ENCODE results near the gene HGD.
"Not testable (repeated sequence)": the region's sequence is repeated elsewhere in the genome, so short reads cannot be mapped to it uniquely, and the experiment has no call there.

The HGD gene

GRCh38 chr3:120719167-120719834 is 37.3 kb upstream of the HGD start:
- not testable (repeated sequence) for H2AK5ac ChIP-seq (ENCODE audit: low read length, severe bottlenecking); H3K4me1 ChIP-seq (ENCODE audit: control insufficient read depth, insufficient read depth, low read depth, low read length); H3K27me3 ChIP-seq (ENCODE audit: control insufficient read depth in 1 of 2, insufficient read depth in 1 of 2, low read length in 2 of 2); H2BK5ac ChIP-seq (ENCODE audit: low read depth, low read length, poor library complexity, severe bottlenecking); H3K9ac ChIP-seq (ENCODE audit: low read length); H3K27ac ChIP-seq (ENCODE audit: low read length, poor library complexity, severe bottlenecking); H3K4me2 ChIP-seq (ENCODE audit: low read length, poor library complexity, severe bottlenecking); H3K9me3 ChIP-seq (ENCODE audit: control insufficient read depth, low read length); H3K79me1 ChIP-seq (replicated peaks; ENCODE audit: low read length, poor library complexity, severe bottlenecking); H3K36me3 ChIP-seq (ENCODE audit: control insufficient read depth in 1 of 2, insufficient read depth in 2 of 2, low read depth in 1 of 2, low read length in 2 of 2); H2BK15ac ChIP-seq (ENCODE audit: low read depth, poor library complexity, severe bottlenecking); H3K23ac ChIP-seq (ENCODE audit: low read length in 2 of 2); H2BK120ac ChIP-seq (ENCODE audit: low read depth, low read length)
- peak; percentile 7 for DNase-seq
- peak overlapping the region in 1 of 2 experiments; percentile 89 for H3K14ac ChIP-seq (ENCODE audit: low read length in 2 of 2)
- WGBS, result 51% methylated on average over 20 of the region's 20 CpGs
- H4K8ac ChIP-seq (ENCODE audit: low read length), result peak overlapping the region; percentile 91
- peak overlapping the region in 1 of 2 experiments; percentile 67 for H3K4ac ChIP-seq (ENCODE audit: low read depth in 1 of 2, low read length in 2 of 2)
- H3K4me3 ChIP-seq (ENCODE audit: insufficient read depth in 1 of 2, low read depth in 1 of 2, low read length in 2 of 2), result peak overlapping the region in 1 of 2 experiments; percentile 41
- peak overlapping the region; percentile 66 for H4K91ac ChIP-seq (ENCODE audit: low read length)
- H3K18ac ChIP-seq (ENCODE audit: low read depth in 1 of 2, low read length in 2 of 2), result peak overlapping the region; percentile 50 to 88
- H2BK12ac ChIP-seq (ENCODE audit: low read length in 2 of 2), result peak overlapping the region in 1 of 2 experiments; percentile 86
- peak overlapping the region; percentile 81 for H2AFZ ChIP-seq (ENCODE audit: low read depth, low read length)

GRCh38 chr3:120713262-120713661 is 31.2 kb upstream of the HGD start:
- Histone ChIP-seq H2AFZ (ENCODE audit: low read depth, low read length) (no peak overlapping the region), H3K79me1 (replicated peaks; ENCODE audit: low read length, poor library complexity, severe bottlenecking) (peaks cover 10% of the 10 kb centered on the region), H3K4ac (ENCODE audit: low read depth in 1 of 2, low read length in 2 of 2) (no peak overlapping the region), H3K18ac (ENCODE audit: low read depth in 1 of 2, low read length in 2 of 2) (no peak overlapping the region), H2BK5ac (ENCODE audit: low read depth, low read length, poor library complexity, severe bottlenecking) (no peak overlapping the region), H2AK5ac (ENCODE audit: low read length, severe bottlenecking) (no peak overlapping the region), H3K9ac (ENCODE audit: low read length) (no peak overlapping the region), H3K4me1 (ENCODE audit: control insufficient read depth, insufficient read depth, low read depth, low read length) (no peaks in the 10 kb centered on the region), H3K4me3 (ENCODE audit: insufficient read depth in 1 of 2, low read depth in 1 of 2, low read length in 2 of 2) (no peak overlapping the region), H2BK120ac (ENCODE audit: low read depth, low read length) (no peak overlapping the region), H2BK12ac (ENCODE audit: low read length in 2 of 2) (no peak overlapping the region), H3K36me3 (ENCODE audit: control insufficient read depth in 1 of 2, insufficient read depth in 2 of 2, low read depth in 1 of 2, low read length in 2 of 2) (peaks cover 0 to 18% of the 10 kb centered on the region in 2 experiments), H3K14ac (ENCODE audit: low read length in 2 of 2) (no peak overlapping the region), H3K27ac (ENCODE audit: low read length, poor library complexity, severe bottlenecking) (no peak overlapping the region), H3K23ac (ENCODE audit: low read length in 2 of 2) (no peak overlapping the region), H4K8ac (ENCODE audit: low read length) (no peak overlapping the region), H3K4me2 (ENCODE audit: low read length, poor library complexity, severe bottlenecking) (no peak overlapping the region), H2BK15ac (ENCODE audit: low read depth, poor library complexity, severe bottlenecking) (no peak overlapping the region), H4K91ac (ENCODE audit: low read length) (no peak overlapping the region), H3K27me3 (ENCODE audit: control insufficient read depth in 1 of 2, insufficient read depth in 1 of 2, low read length in 2 of 2) (no peaks in the 10 kb centered on the region), H3K9me3 (ENCODE audit: control insufficient read depth, low read length) (no peaks in the 10 kb centered on the region)
- DNase-seq, result no peak

DNA sequence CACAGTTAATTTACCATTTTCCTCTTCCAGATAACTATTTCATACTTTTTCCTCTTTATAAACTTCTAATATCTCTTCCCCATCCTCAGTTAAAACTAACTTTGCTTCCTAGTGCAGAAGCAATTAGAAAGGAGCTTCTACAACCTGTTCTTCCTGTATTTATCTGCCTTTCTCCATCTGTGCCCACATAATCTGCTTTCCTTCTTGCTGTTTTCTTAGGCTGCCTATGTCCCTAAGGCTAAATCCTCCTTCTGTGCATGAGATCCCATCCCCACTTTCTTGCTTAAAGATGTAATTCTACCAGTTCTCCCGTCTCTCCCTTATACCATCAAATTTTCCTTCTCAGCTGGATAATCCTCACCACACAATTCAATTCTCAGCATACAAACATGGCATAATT is 28.3 kb upstream of the HGD start:
- Histone ChIP-seq H3K23ac (ENCODE audit: low read length in 2 of 2) (no peak overlapping the region), H3K14ac (ENCODE audit: low read length in 2 of 2) (no peak overlapping the region), H3K27ac (ENCODE audit: low read length, poor library complexity, severe bottlenecking) (no peak overlapping the region), H3K36me3 (ENCODE audit: control insufficient read depth in 1 of 2, insufficient read depth in 2 of 2, low read depth in 1 of 2, low read length in 2 of 2) (peaks cover 0 to 30% of the 10 kb centered on the region in 2 experiments), H2BK120ac (ENCODE audit: low read depth, low read length) (no peak overlapping the region), H3K79me1 (replicated peaks; ENCODE audit: low read length, poor library complexity, severe bottlenecking) (peaks cover 7% of the 10 kb centered on the region), H3K9me3 (ENCODE audit: control insufficient read depth, low read length) (no peaks in the 10 kb centered on the region), H3K18ac (ENCODE audit: low read depth in 1 of 2, low read length in 2 of 2) (no peak overlapping the region), H2BK15ac (ENCODE audit: low read depth, poor library complexity, severe bottlenecking) (no peak overlapping the region), H4K8ac (ENCODE audit: low read length) (no peak overlapping the region), H3K4me2 (ENCODE audit: low read length, poor library complexity, severe bottlenecking) (no peak overlapping the region), H2AFZ (ENCODE audit: low read depth, low read length) (no peak overlapping the region), H3K4me1 (ENCODE audit: control insufficient read depth, insufficient read depth, low read depth, low read length) (no peaks in the 10 kb centered on the region), H3K4ac (ENCODE audit: low read depth in 1 of 2, low read length in 2 of 2) (no peak overlapping the region), H2AK5ac (ENCODE audit: low read length, severe bottlenecking) (no peak overlapping the region), H3K9ac (ENCODE audit: low read length) (no peak overlapping the region), H2BK12ac (ENCODE audit: low read length in 2 of 2) (no peak overlapping the region), H3K4me3 (ENCODE audit: insufficient read depth in 1 of 2, low read depth in 1 of 2, low read length in 2 of 2) (no peak overlapping the region), H4K91ac (ENCODE audit: low read length) (no peak overlapping the region), H2BK5ac (ENCODE audit: low read depth, low read length, poor library complexity, severe bottlenecking) (no peak overlapping the region), H3K27me3 (ENCODE audit: control insufficient read depth in 1 of 2, insufficient read depth in 1 of 2, low read length in 2 of 2) (no peaks in the 10 kb centered on the region)
- DNase-seq, result no peak
- WGBS, result 96% methylated on average over 1 of the region's 1 CpG

DNA sequence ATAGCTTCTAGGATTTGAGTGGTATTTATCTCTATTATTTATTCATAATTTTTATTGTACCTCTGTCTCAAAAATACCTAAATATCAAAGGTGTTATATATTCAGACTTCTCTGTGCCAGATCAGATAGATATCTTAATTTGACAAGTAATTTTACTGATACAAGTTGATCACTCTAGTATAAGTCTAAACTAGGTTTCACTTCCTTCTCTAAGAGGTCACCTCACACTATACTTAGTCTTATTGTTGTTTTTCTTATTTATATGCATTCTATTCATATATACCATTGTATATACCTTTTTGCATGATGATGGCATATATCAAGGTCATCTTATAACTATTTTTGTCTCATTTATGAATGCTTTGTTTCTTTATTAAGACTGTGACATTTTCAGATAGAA is 26.4 kb upstream of the HGD start:
- Histone ChIP-seq H3K27me3 (ENCODE audit: control insufficient read depth in 1 of 2, insufficient read depth in 1 of 2, low read length in 2 of 2) (no peaks in the 10 kb centered on the region), H3K4me3 (ENCODE audit: insufficient read depth in 1 of 2, low read depth in 1 of 2, low read length in 2 of 2) (no peak overlapping the region), H4K8ac (ENCODE audit: low read length) (no peak overlapping the region), H2BK12ac (ENCODE audit: low read length in 2 of 2) (no peak overlapping the region), H2BK5ac (ENCODE audit: low read depth, low read length, poor library complexity, severe bottlenecking) (no peak overlapping the region), H3K9ac (ENCODE audit: low read length) (no peak overlapping the region), H3K18ac (ENCODE audit: low read depth in 1 of 2, low read length in 2 of 2) (no peak overlapping the region), H3K79me1 (replicated peaks; ENCODE audit: low read length, poor library complexity, severe bottlenecking) (peaks cover 9% of the 10 kb centered on the region), H3K14ac (ENCODE audit: low read length in 2 of 2) (no peak overlapping the region), H3K9me3 (ENCODE audit: control insufficient read depth, low read length) (peaks cover 14% of the 10 kb centered on the region), H2BK15ac (ENCODE audit: low read depth, poor library complexity, severe bottlenecking) (no peak overlapping the region), H3K4me1 (ENCODE audit: control insufficient read depth, insufficient read depth, low read depth, low read length) (no peaks in the 10 kb centered on the region), H2AK5ac (ENCODE audit: low read length, severe bottlenecking) (no peak overlapping the region), H4K91ac (ENCODE audit: low read length) (no peak overlapping the region), H3K4me2 (ENCODE audit: low read length, poor library complexity, severe bottlenecking) (no peak overlapping the region), H3K36me3 (ENCODE audit: control insufficient read depth in 1 of 2, insufficient read depth in 2 of 2, low read depth in 1 of 2, low read length in 2 of 2) (peaks cover 2 to 49% of the 10 kb centered on the region in 2 experiments), H2AFZ (ENCODE audit: low read depth, low read length) (no peak overlapping the region), H2BK120ac (ENCODE audit: low read depth, low read length) (no peak overlapping the region), H3K4ac (ENCODE audit: low read depth in 1 of 2, low read length in 2 of 2) (no peak overlapping the region), H3K27ac (ENCODE audit: low read length, poor library complexity, severe bottlenecking) (no peak overlapping the region), H3K23ac (ENCODE audit: low read length in 2 of 2) (no peak overlapping the region)
- no peak for DNase-seq

Data from mesenchymal stem cell (in vitro differentiated cells and primary cell).